ENCODE results near the gene RIPOR1.

The RIPOR1 gene

GRCh38 chr16:67518676-67519075 is 10.0 kb upstream of the RIPOR1 start:
- no peaks in the 10 kb centered on the region for H3K9me3 ChIP-seq (ENCODE audit: control insufficient read depth in 1 of 2, low read length in 2 of 2)
- no peaks in the 10 kb centered on the region for H3K27me3 ChIP-seq (ENCODE audit: low read depth, low read length)
- H3K4me1 ChIP-seq (ENCODE audit: control insufficient read depth in 1 of 2, insufficient read depth in 2 of 2, low read length in 2 of 2) = peaks cover 0 to 2% of the 10 kb centered on the region in 2 donors
- no peak overlapping the region for H3K4me3 ChIP-seq (ENCODE audit: low read depth in 1 of 2, low read length in 2 of 2)
- no peaks in the 10 kb centered on the region for H3K36me3 ChIP-seq (ENCODE audit: control insufficient read depth in 1 of 2, insufficient read depth in 2 of 2, low read length in 2 of 2)
- no peak overlapping the region for H3K27ac ChIP-seq (ENCODE audit: low read length)

- no peak overlapping the region for H3K27ac ChIP-seq (ENCODE audit: low read length)
- H3K27me3 ChIP-seq (ENCODE audit: low read depth, low read length) = no peaks in the 10 kb centered on the region
- no peak overlapping the region for H3K4me3 ChIP-seq (ENCODE audit: low read depth in 1 of 2, low read length in 2 of 2)
Observed at GRCh38 chr16:67519242-67519641, 9.4 kb upstream of the RIPOR1 start.

GRCh38 chr16:67521095-67521804 is 7.4 kb upstream of the RIPOR1 start:
- H3K36me3 ChIP-seq (ENCODE audit: control insufficient read depth in 1 of 2, insufficient read depth in 2 of 2, low read length in 2 of 2) = no peaks in the 10 kb centered on the region
- H3K4me3 ChIP-seq (ENCODE audit: low read depth in 1 of 2, low read length in 2 of 2) = peak overlapping the region; percentile 61 to 78
- H3K9me3 ChIP-seq (ENCODE audit: control insufficient read depth in 1 of 2, low read length in 2 of 2) = no peaks in the 10 kb centered on the region
- peaks cover 0 to 2% of the 10 kb centered on the region in 2 donors for H3K4me1 ChIP-seq (ENCODE audit: control insufficient read depth in 1 of 2, insufficient read depth in 2 of 2, low read length in 2 of 2)
- H3K27ac ChIP-seq (ENCODE audit: low read length) = peak overlapping the region; percentile 94
- no peaks in the 10 kb centered on the region for H3K27me3 ChIP-seq (ENCODE audit: low read depth, low read length)

More at GRCh38 chr16:67519242-67519641, 9.4 kb upstream of the RIPOR1 start:
- Histone ChIP-seq H3K4me1 (ENCODE audit: control insufficient read depth in 1 of 2, insufficient read depth in 2 of 2, low read length in 2 of 2) (peaks cover 0 to 2% of the 10 kb centered on the region in 2 donors), H3K36me3 (ENCODE audit: control insufficient read depth in 1 of 2, insufficient read depth in 2 of 2, low read length in 2 of 2) (no peaks in the 10 kb centered on the region), H3K9me3 (ENCODE audit: control insufficient read depth in 1 of 2, low read length in 2 of 2) (no peaks in the 10 kb centered on the region)

- Histone ChIP-seq H3K4me3 (ENCODE audit: low read depth in 1 of 2, low read length in 2 of 2) (no peak overlapping the region), H3K4me1 (ENCODE audit: control insufficient read depth in 1 of 2, insufficient read depth in 2 of 2, low read length in 2 of 2) (peaks cover 0 to 8% of the 10 kb centered on the region in 2 donors), H3K9me3 (ENCODE audit: control insufficient read depth in 1 of 2, low read length in 2 of 2) (no peaks in the 10 kb centered on the region), H3K27me3 (ENCODE audit: low read depth, low read length) (peaks cover 4% of the 10 kb centered on the region), H3K27ac (ENCODE audit: low read length) (no peak overlapping the region), H3K36me3 (ENCODE audit: control insufficient read depth in 1 of 2, insufficient read depth in 2 of 2, low read length in 2 of 2) (no peaks in the 10 kb centered on the region)
Observed at GRCh38 chr16:67525176-67525860, 3.3 kb upstream of the RIPOR1 start.

GRCh38 chr16:67526149-67526791 is 2.4 kb upstream of the RIPOR1 start:
- H3K9me3 ChIP-seq (ENCODE audit: control insufficient read depth in 1 of 2, low read length in 2 of 2) = no peaks in the 10 kb centered on the region
- no peak overlapping the region for H3K4me3 ChIP-seq (ENCODE audit: low read depth in 1 of 2, low read length in 2 of 2)
- no peaks in the 10 kb centered on the region for H3K36me3 ChIP-seq (ENCODE audit: control insufficient read depth in 1 of 2, insufficient read depth in 2 of 2, low read length in 2 of 2)
- H3K4me1 ChIP-seq (ENCODE audit: control insufficient read depth in 1 of 2, insufficient read depth in 2 of 2, low read length in 2 of 2) = peaks cover 8 to 18% of the 10 kb centered on the region in 2 donors
- H3K27ac ChIP-seq (ENCODE audit: low read length) = no peak overlapping the region
- H3K27me3 ChIP-seq (ENCODE audit: low read depth, low read length) = peaks cover 4% of the 10 kb centered on the region

GRCh38 chr16:67528870-67529581 is 397 bp downstream of the RIPOR1 start:
- Histone ChIP-seq H3K9me3 (ENCODE audit: control insufficient read depth in 1 of 2, low read length in 2 of 2) (no peaks in the 10 kb centered on the region), H3K36me3 (ENCODE audit: control insufficient read depth in 1 of 2, insufficient read depth in 2 of 2, low read length in 2 of 2) (no peaks in the 10 kb centered on the region), H3K27me3 (ENCODE audit: low read depth, low read length) (peaks cover 4% of the 10 kb centered on the region), H3K4me1 (ENCODE audit: control insufficient read depth in 1 of 2, insufficient read depth in 2 of 2, low read length in 2 of 2) (peaks cover 8 to 21% of the 10 kb centered on the region in 2 donors), H3K4me3 (ENCODE audit: low read depth in 1 of 2, low read length in 2 of 2) (peak overlapping the region; percentile 91 to 94), H3K27ac (ENCODE audit: low read length) (peak overlapping the region; percentile 79)

- H3K4me3 ChIP-seq (ENCODE audit: low read depth in 1 of 2, low read length in 2 of 2) = peak overlapping the region; percentile 91 to 94
- H3K36me3 ChIP-seq (ENCODE audit: control insufficient read depth in 1 of 2, insufficient read depth in 2 of 2, low read length in 2 of 2) = no peaks in the 10 kb centered on the region
- peak overlapping the region; percentile 79 for H3K27ac ChIP-seq (ENCODE audit: low read length)
- H3K9me3 ChIP-seq (ENCODE audit: control insufficient read depth in 1 of 2, low read length in 2 of 2) = no peaks in the 10 kb centered on the region
- peaks cover 8 to 21% of the 10 kb centered on the region in 2 donors for H3K4me1 ChIP-seq (ENCODE audit: control insufficient read depth in 1 of 2, insufficient read depth in 2 of 2, low read length in 2 of 2)
- H3K27me3 ChIP-seq (ENCODE audit: low read depth, low read length) = peaks cover 4% of the 10 kb centered on the region
Observed at GRCh38 chr16:67529582-67530012, 968 bp downstream of the RIPOR1 start.

- H3K4me1 ChIP-seq (ENCODE audit: control insufficient read depth in 1 of 2, insufficient read depth in 2 of 2, low read length in 2 of 2) = peaks cover 9 to 21% of the 10 kb centered on the region in 2 donors
- peaks cover 4% of the 10 kb centered on the region for H3K27me3 ChIP-seq (ENCODE audit: low read depth, low read length)
- no peaks in the 10 kb centered on the region for H3K36me3 ChIP-seq (ENCODE audit: control insufficient read depth in 1 of 2, insufficient read depth in 2 of 2, low read length in 2 of 2)
- peak overlapping the region; percentile 91 to 94 for H3K4me3 ChIP-seq (ENCODE audit: low read depth in 1 of 2, low read length in 2 of 2)
- H3K27ac ChIP-seq (ENCODE audit: low read length) = peak overlapping the region; percentile 79
- H3K9me3 ChIP-seq (ENCODE audit: control insufficient read depth in 1 of 2, low read length in 2 of 2) = no peaks in the 10 kb centered on the region
Observed at GRCh38 chr16:67530013-67530939, 1.6 kb downstream of the RIPOR1 start.

GRCh38 chr16:67531247-67531646 is 2.6 kb downstream of the RIPOR1 start:
- Histone ChIP-seq H3K4me1 (ENCODE audit: control insufficient read depth in 1 of 2, insufficient read depth in 2 of 2, low read length in 2 of 2) (peaks cover 12 to 29% of the 10 kb centered on the region in 2 donors), H3K36me3 (ENCODE audit: control insufficient read depth in 1 of 2, insufficient read depth in 2 of 2, low read length in 2 of 2) (no peaks in the 10 kb centered on the region), H3K9me3 (ENCODE audit: control insufficient read depth in 1 of 2, low read length in 2 of 2) (no peaks in the 10 kb centered on the region), H3K4me3 (ENCODE audit: low read depth in 1 of 2, low read length in 2 of 2) (peak overlapping the region; percentile 41 to 94), H3K27me3 (ENCODE audit: low read depth, low read length) (peaks cover 4% of the 10 kb centered on the region), H3K27ac (ENCODE audit: low read length) (peak overlapping the region; percentile 79)

- peaks cover 4% of the 10 kb centered on the region for H3K27me3 ChIP-seq (ENCODE audit: low read depth, low read length)
- H3K4me3 ChIP-seq (ENCODE audit: low read depth in 1 of 2, low read length in 2 of 2) = no peak overlapping the region
- H3K9me3 ChIP-seq (ENCODE audit: control insufficient read depth in 1 of 2, low read length in 2 of 2) = no peaks in the 10 kb centered on the region
- H3K27ac ChIP-seq (ENCODE audit: low read length) = no peak overlapping the region
- no peaks in the 10 kb centered on the region for H3K36me3 ChIP-seq (ENCODE audit: control insufficient read depth in 1 of 2, insufficient read depth in 2 of 2, low read length in 2 of 2)
- H3K4me1 ChIP-seq (ENCODE audit: control insufficient read depth in 1 of 2, insufficient read depth in 2 of 2, low read length in 2 of 2) = peaks cover 12 to 33% of the 10 kb centered on the region in 2 donors
Observed at GRCh38 chr16:67533024-67533560, 4.5 kb downstream of the RIPOR1 start.
